T-helper 1 cell (primary cell): ENCODE data around the gene NR2C2AP.
"Not testable (repeated sequence)": the region's sequence is repeated elsewhere in the genome, so short reads cannot be mapped to it uniquely, and the experiment has no call there.

ENCODE experiments used
- DNase-seq, 5 donors: peaks; one replicate each; pipeline ENCODE4 v3.0.0-alpha.2; 2012 to 2020

NR2C2AP gene

DNA sequence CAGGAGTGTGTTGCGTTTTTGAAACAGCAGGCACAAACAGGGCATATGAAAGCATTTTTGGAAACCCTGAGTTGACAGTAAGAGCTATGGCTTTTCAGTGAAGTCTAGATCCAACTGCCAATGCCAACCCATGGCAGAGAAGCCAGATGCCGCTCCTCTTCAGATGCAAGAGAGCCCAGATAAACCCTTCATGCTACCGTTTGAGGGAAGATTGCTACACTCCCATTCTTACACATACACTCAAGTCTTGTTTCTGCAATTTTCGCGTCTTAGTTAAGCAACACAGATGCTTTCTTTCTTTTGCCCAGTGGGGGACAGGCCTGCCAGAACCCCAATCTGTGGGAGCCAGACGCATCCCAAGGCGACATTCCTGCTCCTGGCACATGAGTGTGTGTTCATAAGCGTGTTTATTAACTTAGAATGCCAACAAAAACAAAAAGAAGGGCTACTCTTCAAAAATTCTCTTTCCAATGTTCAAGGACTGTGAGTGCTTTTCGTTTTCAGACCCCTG lies 21.7 kb downstream of the NR2C2AP start:
- DNase-seq, result no peak

DNA sequence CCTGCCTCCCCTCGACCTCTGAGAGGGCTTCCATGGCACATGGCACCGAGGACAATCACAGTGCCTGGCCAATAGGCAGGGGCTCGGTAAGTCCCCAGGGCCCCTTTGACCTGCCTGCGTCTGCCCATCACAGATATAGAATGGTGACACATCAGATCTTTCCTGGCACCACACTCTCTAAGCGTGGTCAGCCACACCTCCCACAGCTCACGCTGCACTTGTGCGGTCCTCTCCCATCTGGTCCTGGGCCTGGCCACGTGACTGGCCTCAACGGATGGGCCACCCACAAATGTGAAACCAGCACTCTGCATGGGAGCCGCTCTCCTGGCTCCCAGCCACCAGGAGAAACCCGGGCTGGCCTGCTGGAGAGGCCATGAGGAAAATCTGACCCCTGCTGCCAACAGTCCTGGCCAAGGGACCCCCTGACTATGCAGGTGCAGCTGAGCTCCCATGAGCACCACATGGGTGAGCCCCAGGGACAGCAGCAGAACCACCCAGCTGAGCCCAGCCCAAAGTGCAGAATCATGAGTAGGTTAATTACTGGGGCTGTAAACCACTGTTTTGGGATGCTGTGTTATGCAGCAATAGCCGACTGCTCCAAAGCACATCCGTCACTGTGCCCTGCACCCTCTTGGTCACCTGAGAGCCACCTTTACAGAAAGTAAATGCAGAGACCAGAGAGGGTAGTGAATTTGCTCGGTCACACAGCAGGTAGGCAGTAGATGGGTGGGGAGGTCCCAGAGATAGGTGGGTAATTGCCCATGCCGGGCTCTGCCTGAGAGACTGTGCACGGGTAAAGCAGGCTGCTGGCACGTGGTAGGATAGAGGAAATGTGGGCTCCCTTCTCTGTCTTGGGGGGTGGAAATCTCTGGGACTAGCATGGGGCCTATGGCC lies 23.4 kb downstream of the NR2C2AP start:
- no peak for DNase-seq

DNA sequence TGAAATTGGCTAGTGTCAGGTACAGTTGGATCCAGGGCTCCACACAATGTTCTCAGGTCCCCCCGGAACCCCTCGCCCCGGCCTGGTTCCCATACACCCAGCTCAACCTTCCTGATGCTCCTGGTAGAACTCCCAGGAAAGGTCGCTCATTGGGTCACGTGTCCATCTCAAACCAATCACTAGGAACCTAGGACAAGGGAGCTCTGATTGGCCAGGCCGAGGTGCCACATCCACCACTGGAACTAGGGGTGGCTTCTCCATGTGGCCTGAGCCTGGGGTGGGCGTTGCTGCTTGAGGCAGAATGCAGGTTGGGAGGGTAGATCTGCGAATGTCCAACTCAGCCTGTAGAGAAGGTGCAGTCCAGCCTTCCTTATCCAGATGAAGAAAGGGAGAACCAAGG lies 26.3 kb downstream of the NR2C2AP start:
- DNase-seq, result no peak

DNA sequence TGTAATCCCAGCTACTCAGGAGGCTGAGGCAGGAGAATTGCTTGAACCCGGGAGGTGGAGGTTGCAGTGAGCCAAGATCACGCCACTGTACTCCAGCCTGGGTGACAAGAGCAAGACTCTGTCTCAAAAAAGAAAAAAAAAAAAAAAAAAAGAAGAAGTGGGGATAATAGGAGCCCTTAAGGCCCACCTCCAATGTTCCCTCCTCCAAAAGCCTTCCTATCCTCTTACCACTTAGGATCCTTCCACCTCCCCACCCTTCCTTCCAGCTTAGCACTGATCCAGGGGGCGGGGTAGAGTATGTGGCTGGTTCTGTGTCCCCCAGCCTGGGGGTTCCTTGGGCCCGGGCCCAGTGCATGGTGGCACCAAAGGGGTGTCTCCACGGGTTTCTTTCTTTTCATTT lies 30.0 kb downstream of the NR2C2AP start:
- DNase-seq, result not testable (repeated sequence)

DNA sequence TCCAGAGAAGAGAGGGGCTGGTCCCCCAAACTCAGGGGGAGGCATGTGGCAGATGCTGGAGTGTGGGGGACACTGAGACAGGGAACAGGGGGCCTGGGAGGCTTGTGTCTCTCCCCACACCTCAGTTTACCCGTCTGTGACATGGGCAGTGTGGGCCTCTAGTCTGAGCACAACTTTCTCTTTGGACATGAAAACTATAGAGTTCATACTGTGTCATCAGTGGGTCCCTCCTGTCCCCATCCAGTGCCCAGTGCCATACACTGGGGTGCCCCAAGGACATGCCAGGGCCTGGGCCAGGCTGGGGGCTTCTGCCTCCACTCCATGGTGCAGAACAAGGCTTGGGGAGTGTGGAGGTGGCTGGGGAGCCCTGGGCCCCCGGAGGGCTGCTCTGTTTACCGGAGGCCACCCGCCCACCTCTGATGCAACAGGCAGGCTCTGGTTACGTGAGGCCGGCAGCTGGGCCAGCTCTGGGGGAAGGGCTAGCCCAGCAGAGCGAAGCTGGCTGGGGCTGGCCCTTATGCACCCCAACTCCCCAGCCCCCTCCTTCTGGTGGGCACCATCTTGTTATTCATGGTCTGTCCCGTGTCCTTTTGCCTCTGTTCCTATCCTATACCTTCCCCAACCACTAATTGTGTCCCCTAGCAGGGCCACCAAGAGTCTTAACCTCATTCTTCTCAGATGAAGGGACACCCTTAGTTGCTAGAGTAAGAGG lies 31.2 kb downstream of the NR2C2AP start:
- no peak for DNase-seq

DNA sequence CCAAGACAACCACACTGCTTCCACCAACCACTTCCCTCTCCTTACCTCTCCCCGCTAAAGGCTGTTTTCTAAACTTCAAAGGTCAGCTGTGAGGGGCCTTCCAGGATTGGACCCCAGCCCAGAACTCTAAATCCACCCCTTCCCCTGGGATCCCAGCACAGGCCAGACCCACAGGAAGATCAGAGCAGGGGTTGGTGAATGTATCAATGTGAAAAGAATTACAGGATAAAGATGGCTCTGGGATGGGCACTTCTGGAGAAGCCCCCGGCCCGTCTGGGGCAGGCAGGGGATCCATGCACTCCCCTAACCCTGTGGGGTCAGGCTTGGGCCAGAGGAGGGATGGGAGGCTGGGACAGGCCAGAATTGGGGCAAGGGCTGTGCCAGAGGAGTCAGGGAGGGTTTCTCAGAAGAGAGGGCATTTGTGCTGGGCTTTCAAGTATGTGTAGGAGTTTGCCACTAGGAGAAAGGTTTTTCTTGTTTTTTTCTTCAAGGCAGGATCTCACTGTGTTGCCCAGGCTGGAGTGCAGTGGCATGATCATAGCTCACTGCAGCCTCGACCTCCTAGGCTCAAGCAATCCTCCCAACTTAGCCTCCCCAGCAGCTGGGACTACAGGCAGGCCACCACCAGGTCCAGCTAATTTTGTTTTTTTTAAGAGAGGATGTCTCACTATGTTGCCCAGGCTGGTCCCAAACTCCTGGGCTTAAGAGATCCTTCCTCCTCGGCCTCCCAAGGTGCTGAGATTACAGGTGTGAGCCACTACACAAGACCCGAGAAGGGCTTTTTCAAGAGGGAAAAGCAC lies 32.1 kb downstream of the NR2C2AP start:
- no peak for DNase-seq

DNA sequence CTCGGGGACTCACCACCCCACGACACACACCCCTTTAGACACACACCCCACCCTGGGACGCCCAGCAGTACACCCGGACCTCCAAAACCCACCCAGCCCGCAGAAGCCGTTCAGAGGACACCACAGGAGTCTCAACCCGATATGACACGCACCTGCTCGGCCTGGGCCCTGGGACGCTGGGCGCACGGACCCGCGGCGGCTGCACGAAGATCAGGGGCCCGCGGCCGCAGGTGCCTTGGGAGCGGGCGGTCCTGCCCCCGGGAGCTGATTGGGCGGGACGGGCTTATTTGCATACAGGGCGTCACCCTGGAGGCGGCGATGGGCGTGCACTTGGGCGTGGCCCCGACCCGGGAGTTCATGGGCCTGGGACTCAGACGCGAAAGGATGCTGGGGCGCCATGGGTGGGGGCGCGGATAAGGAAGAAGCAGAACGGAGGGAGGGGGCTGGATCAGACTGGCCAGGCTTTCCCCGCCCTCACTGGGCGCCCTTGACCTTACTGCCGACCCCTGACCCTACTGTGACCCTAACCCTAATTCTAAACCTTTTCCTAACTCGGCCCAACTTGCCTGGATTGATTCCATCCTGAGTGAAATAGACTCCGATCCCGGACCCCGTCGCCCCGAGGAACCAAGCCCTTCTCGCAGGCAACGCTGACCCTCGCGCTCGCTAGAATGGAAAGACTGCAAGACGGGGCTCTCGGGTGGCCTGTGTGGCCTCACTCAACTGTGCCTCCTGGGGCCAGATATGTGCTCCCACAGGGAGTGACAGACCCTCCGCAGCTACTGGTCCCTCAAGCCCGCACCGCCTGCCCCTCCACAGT lies 33.0 kb downstream of the NR2C2AP start, which contains the start of gene MEF2B:
Gene MEF2B, minus strand, starts transcription at position 211 of the 820 bp plus-strand sequence. CDS start 19,528 bp downstream, outside the sequence.
- peak; percentile 48 to 75 (median 68) for DNase-seq

DNA sequence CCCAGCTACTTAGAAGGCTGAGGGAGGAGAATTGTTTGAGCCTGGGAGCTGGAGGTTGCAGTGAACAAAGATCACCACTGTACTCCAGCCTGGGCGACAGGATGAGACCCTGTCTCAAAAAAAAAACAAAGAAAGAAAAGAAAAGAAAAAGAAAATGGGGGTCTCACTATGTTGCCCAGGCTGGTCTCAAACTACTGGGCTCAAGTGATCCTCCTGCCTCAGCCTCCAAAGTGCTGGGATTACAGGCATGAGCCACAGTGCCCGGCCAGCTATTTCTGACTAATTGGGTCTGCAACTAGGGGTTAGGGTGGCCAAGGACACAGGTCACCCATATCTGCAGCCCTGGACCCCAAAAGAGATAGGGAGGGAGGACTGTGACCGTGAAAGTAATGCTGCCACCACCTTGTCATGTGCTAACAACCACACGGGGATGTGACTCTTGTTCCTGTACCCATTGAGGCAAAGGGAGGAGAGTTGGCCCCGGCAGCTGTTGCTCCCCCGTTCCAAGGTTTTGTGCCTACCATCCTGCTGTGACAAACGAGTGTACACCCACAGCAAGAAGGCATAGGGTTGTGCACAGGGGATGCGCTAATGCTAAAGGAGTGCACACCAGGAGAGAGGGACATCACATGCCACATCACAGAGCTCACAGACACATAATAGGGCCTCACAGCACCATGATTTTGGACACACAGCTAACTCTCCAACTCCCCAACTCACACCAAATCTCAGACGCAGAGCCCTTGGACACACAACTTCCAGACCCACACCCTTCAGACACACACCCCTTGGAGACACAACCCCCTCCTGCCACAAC lies 33.8 kb downstream of the NR2C2AP start:
- no peak for DNase-seq

DNA sequence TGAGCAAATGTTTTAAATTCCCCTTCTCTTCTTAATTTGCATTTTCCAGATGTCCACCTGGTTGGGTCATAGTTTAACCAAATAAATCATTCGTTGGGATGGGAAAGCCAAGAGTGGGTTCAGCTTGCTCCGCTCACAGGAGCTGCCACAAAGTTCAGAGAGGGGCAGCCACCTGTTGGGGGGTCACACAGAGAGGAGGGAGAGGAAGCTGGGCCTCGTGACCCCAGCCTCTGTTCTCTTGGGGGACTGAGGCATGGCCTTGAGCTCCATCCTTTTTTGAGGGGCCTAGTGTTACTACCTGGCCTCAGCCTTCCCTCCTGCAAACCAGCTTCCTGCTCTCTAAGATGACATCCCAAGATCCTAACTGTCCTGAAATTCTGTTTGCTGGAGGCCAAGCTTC lies 35.6 kb downstream of the NR2C2AP start:
- DNase-seq, result no peak

DNA sequence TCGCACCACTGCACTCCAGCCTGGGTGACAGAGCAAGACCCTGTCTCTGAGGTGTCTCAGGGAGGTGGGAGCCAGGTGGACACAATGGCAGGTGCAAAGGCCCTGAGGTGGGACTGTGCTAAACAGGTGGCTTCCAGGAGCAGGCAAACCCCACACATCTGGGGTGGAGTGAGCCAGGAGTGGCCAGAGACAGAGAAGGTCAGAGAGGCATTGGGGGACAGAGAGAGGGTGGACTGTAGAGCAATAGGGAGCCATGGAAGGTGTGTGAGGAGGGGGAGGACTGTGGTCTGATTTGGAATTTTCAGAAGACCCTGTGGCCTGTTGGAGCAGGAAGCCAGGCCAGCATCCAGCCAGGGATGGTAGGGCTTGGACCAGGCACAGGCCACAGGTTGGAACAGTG lies 37.8 kb downstream of the NR2C2AP start:
- DNase-seq, result no peak

DNA sequence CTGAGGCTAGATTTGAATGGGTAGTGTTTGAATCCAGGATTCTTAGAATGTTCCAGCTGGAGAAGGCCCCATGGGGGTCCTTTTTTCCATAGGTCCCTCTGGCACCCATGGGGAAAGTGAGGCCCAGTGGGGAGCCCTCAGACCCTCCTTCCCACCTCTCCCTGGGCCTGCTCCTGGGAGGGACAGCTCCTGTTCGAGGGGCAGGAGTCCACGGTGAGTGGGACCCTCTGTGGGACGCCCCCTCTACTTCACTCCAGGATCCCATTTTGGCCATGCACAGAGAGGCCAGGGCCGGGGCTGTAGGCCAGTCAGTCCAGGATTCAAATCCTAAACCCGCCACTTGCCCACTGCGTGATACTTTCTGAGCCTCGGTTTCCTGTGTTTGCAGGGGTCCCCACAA lies 40.7 kb downstream of the NR2C2AP start:
- no peak for DNase-seq

DNA sequence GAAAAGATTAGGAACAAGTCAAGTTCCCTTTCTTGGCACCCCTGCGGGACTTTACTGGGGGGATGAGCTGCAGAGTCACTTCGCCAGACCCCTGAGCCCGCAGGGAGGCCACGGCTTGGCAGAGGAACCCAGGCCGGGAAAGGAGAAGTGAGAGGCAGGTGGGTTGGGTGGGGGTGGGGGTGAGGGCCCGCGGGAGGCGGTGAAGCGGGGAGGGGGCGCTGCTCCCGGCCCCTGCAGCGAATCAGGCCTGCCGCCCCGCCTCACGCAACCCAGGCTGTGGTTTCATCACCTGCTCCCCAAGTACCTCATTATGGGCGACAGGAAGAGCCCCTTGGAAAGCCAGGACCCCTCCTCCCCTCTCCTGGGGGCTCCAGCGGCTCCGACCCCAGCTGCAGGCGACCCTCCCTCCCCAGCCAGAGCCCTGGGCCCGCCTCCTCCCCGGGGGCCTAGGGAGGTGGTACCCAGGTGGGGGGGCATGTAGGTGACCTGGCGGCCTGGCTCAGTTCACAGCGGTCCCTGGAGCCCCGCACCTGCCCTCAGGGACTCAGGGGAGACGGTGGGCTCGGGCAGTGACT lies 42.7 kb downstream of the NR2C2AP start:
- no peak for DNase-seq

DNA sequence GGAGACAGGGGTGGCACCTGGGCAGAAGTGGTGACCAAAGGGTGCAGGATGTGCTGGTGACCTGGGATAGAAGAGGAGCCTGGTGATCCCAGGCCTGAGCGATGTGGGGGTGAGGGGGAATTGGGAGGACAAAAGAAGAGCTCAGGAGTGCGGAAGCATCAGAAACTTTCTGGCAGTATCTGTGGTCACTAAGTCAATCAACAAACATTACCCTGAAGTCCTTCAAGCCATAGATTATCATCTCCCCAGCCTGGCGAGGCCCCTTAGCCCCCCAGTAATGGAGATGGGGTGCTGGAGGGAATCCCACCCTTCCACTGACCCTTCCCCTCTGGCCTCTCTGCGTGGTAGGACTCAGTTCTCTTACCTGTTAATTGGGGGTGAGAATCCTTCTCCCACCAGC lies 43.7 kb downstream of the NR2C2AP start:
- no peak for DNase-seq

DNA sequence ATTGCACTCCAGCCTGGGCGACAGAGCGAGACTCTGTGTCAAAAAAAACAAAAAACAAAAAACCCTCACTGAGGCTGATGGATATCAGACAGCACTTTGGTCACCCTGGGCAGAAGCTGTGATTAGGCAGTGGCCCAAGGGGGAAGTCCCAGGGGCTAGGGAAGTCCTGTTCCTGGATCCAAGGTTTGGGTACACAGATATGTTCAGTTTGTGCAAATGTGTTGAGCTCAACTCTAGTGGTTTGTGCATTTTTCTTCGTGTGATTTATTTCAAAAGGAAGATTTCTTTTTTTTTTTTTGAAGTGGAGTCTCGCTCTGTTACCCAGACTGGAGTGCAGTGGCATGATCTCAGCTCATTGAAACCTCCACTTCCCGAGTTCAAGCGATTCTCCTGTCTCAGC lies 45.4 kb downstream of the NR2C2AP start:
- DNase-seq, result no peak

DNA sequence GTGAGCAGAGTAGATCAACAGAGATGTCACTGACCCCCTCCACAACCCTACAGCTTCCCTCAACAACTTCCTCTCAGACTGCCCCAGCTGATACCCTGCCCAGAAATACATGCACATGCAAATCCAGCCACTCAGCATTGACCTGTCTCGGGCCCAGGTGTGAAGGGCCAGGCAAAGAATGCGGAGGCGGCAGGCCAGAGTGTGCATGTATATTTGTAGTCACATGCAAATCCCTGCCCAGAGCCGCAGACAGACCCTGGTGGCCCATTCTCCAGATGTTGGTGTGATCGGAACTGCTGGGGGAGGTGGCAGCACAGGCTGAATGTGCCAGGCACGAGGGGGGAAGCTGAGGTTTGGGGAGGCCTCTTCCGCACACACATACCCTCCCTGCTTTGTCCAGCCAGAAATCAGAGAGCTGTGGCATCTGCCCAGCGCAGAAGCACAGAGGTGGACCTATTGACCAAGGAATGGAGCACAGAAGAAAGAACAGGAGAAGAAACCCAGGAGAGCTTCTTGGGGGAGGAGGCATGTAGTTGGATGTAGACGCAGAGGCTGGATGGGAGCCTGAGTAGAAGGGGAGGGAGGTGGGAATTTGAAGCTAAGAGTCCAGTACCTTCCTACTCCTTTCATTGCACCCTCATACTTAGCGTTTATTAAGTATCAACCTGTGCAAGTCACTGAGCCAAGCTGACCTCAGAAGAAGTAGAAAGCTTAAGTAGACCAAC lies 47.6 kb downstream of the NR2C2AP start:
- DNase-seq, result no peak

DNA sequence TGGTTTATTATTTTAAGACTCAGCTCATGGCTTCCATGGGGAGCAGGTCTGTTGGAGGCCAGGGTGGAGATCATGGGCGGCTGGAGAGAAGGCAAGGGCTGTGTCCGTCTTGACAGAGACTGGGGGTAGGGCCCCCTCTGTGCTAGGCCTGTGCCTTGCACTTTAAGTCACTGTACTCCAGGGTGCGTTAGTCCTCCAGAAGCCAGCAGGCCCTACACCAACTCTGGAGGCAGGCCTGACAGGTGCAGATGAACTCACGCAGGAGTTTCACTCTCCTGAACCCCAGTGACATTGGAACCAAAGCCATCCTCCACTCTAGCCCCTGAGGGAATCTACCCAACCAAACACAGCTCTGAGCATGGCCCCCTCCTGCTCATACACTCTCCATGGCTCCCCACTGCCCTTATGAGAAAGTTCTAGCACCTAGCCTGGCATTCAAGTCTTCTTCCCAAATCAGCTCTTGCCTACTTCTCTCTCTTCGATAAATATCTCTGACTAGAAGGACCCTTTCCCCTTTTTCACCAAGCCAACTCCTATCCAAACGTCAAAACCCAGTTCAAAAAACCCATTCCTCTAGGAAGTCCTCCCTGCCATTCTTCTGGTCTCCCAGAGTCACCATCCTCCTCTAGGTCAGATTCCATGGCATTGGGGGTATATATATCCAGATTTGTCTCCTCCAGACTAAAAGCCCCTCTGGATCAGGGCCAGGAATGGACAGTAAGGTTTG lies 48.3 kb downstream of the NR2C2AP start:
- no peak for DNase-seq

DNA sequence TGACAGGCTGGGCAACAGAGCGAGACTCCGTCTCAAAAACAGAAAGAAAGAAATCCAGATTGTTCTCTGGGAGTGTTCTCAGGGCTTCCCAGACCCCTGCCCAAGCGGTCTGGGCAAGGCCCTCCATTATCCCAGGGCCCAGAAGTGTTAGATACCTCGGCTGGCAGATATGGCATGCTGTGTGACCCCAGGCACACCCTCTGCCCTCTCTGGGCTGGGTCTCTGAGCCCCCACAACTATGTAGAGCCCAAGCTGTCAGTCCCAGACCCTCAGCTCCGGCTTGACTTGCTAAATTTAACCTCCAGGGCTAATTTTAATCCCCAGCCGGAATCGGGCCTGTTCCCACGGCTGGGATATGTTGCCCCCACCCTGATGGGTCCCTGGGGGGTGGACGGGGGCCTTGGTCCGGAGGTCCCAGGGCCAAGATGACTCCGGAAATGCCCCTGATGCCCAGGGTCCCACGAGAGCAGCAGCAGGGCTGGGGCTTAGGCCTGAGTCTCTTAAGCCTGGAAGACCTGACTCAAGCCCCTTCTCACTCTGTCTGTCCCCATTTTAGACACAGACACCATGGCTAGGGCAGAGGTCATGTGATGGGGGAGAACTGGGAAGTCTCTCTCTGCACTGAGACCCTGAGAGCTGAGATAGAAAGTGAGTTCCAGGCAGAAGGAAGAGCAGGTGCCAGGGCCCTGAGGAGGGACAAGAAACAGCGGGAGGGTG lies 50.4 kb downstream of the NR2C2AP start:
- no peak for DNase-seq

DNA sequence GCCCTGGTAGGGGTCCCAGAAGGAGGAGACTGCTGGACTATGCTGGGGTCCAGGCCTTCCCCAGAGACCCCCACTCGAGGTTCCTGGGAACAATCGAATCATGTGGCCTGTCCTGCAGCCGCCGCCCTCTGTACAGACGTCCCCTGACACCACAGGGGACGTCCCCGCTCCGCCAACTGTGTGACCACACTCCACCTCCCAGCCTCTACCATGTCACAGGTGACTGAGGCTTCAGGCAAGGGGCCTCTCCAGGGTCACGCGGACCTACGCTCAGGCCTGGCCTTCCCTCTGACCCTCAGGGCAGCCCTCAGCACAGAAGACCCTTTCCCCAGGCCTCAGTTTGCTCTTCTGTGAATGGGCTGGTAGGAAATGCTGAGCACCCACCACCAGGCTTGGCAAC lies 51.8 kb downstream of the NR2C2AP start:
- DNase-seq, result no peak
